Measurements from ENCODE around the gene C14orf132.
A peak's percentile ranks its signal among the peaks of the same experiment; 100 is the strongest.

Gene C14orf132

GRCh38 chr14:96040828-96041371 lies 1.7 kb downstream of the C14orf132 start:
- DNase-seq = no peak

DNA sequence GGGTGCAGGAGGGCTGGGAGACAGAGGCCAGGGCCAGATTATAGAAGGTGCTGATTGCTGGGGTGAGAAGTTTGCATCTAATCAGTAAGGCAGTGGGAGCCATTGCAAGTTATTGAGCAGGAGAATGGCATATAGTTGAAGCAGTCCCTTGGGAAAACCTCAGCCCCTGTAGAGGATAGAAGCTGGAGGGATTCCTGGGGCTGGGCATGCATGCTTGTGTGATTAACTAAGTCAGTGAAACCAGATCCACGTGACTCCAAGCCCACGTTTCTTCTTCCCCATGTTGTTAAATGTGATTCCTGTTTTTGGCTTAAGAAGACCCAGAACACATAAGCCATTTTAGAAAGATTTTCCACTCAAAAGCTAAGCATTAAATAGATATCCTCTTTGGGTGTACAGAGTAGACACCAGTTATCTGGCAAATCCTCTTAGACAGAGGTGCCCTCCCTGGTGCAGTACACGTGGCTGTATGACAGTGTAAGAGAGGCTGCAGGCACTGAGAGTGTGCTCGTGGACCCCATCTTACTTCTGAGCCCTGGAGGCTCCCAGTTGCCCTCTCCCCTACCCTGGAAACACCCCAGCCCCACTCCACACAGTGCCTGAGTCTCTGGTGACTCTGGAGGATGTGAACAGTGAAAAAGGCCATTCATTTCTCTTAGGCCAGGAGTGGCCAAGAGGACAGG lies 3.2 kb downstream of the C14orf132 start:
- DNase-seq = no peak

DNA sequence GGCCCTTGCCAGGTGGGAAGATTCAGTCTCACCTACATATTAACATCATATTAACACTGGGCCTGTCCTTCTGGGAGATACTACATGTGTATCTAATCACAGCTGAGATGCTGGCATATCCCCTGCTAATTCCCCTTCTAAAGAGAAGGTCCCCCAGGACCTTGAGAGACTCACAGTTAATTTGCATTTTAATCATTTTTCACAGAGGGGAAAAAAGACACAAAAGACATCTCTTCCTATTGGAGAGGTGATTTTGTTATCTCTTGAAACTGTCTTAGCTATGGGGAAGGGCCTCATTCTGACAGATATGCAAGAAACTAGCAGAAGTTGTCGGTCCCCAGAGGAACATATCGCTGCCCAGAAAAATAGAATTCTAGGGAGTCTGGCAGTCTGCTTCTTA lies 7.5 kb downstream of the C14orf132 start:
- no peak for DNase-seq

DNA sequence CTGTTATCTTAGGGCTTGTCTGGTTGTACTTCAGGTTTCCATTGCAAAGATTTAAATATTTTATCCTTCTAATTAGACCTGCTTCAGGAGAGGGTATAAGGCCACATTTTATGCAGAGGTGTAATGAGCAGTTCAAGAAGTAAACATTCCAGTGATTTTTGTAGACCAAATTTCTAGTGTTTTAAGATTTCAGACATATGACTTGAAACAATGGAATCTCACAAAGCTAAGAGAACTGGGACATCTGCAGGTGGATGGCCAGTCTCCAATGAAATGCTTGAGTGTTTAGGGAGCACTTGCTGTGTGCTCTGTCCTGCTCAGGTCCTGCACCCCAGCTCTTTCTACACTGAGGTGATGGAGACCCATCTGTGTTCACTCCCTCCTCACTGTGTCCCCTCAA lies 7.9 kb downstream of the C14orf132 start:
- no peak for DNase-seq

DNA sequence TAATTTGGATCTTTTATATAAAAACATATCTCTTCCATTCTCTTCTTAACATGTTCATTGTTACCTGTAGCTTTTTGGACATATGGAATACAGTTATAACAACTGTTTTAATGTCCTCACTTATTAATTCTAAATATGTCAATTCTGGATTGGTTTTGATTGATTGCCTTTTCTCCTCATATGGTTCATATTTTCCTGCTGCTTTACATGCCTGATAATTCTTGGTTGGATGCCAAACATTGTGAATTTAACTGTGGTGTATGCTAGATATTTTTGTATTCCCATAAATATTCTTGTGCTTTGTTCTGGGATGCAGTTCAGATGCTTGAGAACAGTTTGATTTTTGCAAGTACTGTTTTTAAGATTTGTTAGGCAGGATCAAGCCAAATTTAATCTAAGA lies 10.8 kb downstream of the C14orf132 start:
- no peak for DNase-seq

DNA sequence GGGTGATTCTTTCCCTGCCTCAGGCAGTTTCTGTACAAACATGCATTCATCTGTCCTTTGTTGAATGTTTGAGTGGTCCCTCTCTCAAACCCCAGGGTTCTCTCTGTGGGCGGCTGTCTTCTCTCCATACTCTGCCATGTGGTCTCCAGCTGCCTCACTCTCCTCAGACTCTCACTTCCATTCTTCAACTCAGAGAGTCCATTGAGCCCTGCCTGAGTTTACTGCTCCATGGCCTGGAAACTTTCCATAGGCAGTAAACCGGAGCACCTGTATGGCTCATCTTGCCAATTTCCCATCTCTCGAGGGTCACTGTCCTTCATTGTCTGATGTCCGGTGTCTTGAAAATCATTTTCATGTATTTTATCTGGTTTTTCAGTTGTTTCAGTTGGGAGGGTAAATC lies 11.3 kb downstream of the C14orf132 start:
- DNase-seq = no peak

- no peak for DNase-seq
Measured at GRCh38 chr14:96051231-96051630, 12.1 kb downstream of the C14orf132 start.

DNA sequence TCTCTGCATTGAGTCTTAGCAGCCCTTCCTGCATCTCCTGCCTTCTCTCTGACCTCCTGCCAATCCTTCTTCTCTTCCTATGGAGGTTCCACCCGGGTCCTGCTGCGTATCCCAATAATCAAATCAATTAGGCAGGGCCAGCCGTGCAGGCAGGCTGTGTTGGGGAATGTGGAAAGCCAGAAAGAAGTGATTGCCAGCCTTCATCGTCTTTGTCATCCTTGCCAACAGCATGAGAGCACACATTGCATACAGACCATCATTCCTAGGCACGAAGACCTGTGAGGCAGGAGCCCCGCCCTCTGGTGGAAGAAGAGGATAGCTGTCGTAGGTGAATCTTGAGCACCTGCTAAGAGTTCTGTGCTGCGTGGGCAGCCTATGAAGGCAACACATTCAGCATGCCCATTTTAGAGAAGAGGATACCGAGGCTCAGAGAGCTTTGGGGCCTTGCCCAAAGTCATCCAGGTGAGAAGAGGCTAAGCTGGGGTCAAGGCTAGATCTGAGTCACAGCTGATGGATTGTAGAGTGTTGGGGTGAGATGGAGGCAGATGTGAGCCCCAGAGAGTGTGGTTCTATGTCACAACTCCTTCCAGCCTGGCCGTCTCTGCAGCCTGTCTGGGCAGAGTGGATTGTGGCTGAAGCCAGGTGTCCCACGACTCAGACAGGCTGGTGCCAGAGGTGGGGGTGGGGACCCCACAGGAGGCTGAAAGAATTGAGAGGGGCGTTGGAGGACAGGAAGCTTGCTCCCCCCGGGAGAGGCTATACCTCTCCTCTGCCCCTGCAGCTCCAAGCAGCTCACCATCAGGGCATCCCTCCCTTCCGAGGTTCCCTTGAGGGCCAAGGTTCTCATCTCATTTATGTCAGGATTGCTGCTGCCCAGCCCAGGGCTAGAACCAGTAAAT lies 12.7 kb downstream of the C14orf132 start:
- peak; percentile 53 for DNase-seq

GRCh38 chr14:96052541-96053247 lies 13.5 kb downstream of the C14orf132 start:
- DNase-seq = no peak

DNA sequence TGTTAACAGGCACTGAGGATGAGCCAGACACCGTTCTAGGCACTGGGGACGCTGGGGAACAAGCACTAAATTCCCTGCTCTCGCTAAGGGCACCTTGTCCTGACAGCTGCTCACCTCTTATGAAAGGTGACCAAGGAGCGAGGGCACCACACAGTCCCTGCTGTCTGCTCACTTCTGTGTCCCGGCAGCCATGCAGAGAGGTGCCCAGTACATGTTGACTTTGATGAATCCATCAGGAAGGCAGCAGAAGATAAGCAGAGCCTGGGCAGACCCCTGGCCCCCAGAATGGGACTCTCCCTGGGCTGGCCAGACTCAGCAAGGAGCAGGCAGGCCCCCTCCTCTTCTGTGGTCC lies 14.1 kb downstream of the C14orf132 start:
- no peak for DNase-seq

- DNase-seq = peak; percentile 28
Measured at GRCh38 chr14:96053600-96054381, 14.6 kb downstream of the C14orf132 start.

DNA sequence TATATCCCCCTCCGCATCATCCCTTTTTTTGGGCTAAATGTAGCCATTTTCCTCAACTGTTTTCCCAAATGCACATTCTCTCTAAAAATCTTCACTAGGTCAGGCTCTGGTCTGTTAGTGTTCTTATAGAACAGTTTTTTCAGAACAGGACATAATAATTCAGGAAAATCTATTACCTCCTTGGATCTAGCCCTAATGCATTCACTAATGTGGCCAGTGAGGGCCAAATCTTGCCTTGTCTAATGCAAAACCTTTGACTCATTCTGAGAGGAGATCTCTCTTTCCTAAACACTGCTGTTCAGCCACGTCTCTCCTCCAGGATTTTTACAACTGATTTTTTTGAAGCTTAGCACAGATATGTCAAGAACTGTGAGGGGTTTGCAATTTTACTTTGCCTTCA lies 15.5 kb downstream of the C14orf132 start:
- DNase-seq = no peak

DNA sequence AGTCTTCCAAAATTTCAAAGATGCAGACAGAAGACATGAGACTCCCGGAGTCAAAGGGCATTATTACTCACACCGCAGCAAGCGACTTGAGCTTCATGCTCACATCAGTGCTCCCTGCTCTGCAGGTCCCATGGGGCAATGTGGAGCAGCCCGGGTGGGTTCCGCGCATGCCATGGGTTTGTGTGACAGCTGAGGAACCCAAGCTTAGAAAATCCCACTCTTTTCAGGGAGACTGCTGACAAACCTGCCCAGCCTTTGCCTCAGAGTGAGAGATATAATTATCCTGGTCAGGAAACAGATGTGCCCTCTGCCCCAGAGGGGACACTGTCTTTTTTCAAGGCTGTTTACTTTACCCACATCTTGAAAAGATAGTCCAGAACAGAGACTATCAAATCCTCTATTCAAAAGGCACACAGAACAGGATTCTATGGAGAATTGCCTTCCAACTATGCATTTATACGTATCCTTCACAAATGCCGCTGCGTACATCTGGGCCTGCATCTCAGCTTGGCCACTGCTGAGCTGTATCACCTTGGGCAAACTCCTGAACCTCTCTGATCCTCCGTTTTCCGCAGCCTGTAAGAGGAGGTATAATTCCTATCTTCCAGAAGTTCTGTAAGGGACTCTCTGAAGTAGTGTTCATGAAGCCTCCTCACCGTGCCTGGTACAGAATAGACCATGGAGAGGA lies 16.0 kb downstream of the C14orf132 start:
- DNase-seq = no peak

- no peak for DNase-seq
Measured at GRCh38 chr14:96055753-96056508, 16.8 kb downstream of the C14orf132 start.

DNA sequence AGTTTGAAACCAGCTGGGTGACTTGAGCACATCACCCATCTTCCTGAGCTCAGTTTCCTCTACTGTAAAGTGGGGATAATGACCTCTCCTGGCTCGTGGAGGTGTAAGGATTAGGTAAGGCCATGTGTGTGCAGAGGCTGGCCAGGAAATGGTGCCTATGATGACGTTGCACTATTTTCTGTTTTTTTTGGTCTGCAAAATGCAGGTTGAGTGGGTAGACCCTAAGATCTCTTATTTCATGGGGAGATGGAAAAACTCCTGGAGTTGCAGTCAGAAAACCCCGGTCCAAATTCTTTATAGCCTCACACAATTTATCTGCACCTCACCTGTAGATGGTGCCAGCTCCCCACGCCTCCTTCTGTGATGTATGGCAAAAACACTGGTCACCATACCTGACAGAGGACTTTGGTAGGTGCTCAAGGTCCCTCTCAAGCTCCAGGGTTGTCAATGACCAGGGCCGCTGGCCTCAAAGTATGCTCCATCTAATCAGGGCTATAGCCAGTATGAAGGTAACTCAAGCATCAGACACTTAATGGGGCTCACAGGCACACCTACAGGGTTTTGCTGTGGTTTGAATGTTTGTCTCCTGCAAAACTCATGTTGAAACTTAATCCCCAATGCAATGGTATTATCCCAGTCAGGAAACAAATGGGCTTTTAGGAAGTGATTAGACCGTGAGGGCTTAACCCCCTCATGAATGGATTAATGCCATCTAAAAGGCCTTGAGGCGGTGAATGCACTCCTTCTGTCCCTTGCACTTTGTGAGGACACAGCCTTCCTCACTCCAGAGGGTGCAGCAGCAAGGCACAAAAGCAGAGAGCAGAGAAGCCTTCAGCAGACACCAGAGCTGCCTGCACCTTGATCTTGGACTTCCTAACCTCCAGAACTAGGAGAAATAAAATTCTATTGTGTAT lies 17.6 kb downstream of the C14orf132 start:
- peak; percentile 54 for DNase-seq

GRCh38 chr14:96057738-96058137 lies 18.6 kb downstream of the C14orf132 start:
- DNase-seq = no peak

DNA sequence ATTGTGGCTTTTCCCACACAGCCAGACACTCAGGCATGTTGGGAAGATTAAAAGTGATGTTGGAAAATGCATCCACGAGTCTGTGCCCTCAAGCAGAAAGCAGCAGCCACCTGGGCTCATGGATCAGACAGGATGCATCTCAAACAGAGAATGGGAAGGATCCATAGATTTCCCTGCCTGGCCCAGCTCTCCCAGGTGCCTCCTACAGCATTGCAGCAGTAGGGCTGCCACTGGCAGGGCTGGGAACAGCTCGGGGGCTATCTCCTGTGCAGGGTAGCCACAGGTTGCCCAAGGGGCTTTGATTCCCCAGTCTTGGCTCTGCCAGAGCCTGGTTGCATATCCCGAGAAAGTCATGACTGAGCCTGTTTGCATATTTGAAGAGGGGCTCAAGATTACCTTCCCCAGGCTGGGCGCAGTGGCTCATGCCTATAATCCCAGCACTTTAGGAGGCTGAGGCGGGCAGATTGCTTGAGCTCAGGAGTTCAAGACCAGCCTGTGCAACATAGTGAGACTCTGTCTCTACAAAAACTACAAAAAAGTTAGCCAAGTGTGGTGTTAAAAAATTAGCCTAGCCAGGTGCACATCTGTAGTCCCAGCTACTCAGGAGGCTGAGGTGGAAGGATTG lies 19.5 kb downstream of the C14orf132 start:
- DNase-seq = no peak

- DNase-seq = no peak
Measured at GRCh38 chr14:96059519-96060135, 20.5 kb downstream of the C14orf132 start.

Measured in COR-L47 (cell line).